MM.1S (cell line): ENCODE data around the gene PLEKHA7.

Source experiments
- DNase-seq: peaks from one replicate; pipeline ENCODE4 v3.0.0-alpha.2; 2015
- H2AFZ ChIP-seq: fragments of 300-600 bp; sonication (generic); 2 replicates; pipeline ENCODE4 v1.6.0; 2016; ENCODE audit warnings: antibody characterized with exemption, low read length
- H3F3A ChIP-seq: fragments of 300-600 bp; sonication (generic); 2 replicates; pipeline ENCODE4 v1.6.1; 2016; ENCODE audit warnings: mild to moderate bottlenecking, antibody characterized with exemption, low read length, moderate library complexity, mixed read lengths; ENCODE audit not compliant: insufficient read depth
- H3K27ac ChIP-seq: fragments of 300-600 bp; sonication (generic); 2 replicates; pipeline ENCODE4 v1.5.1; 2016; ENCODE audit warnings: mild to moderate bottlenecking, low read length
- H3K27me3 ChIP-seq: fragments of 300-600 bp; sonication (generic); replicated peaks from 2 replicates; pipeline ENCODE4 v1.6.0; 2016; ENCODE audit warnings: low read length; ENCODE audit not compliant: insufficient read depth
- H3K36me3 ChIP-seq: fragments of 300-600 bp; sonication (generic); replicated peaks from 2 replicates; pipeline ENCODE4 v1.6.1; 2016; ENCODE audit warnings: mild to moderate bottlenecking, low read length, mixed read lengths; ENCODE audit not compliant: insufficient read depth
- H3K4me1 ChIP-seq: fragments of 300-600 bp; sonication (generic); 2 replicates; pipeline ENCODE4 v1.6.1; 2016; ENCODE audit warnings: low read length, mixed read lengths
- H3K4me2 ChIP-seq: fragments of 300-600 bp; sonication (generic); 2 replicates; pipeline ENCODE4 v1.6.0; 2016; ENCODE audit warnings: low read depth, low read length
- H3K4me3 ChIP-seq: fragments of 300-600 bp; sonication (generic); 2 replicates; pipeline ENCODE4 v1.5.1; 2016; ENCODE audit warnings: low read length, mixed read lengths
- H3K79me2 ChIP-seq: fragments of 300-600 bp; sonication (generic); 2 replicates; pipeline ENCODE4 v1.6.1; 2016; ENCODE audit warnings: mixed run types, low read length, mixed read lengths
- H3K9ac ChIP-seq: fragments of 300-600 bp; sonication (generic); 2 replicates; pipeline ENCODE4 v1.6.1; 2016; ENCODE audit warnings: low read length, mixed read lengths
- H3K9me2 ChIP-seq: fragments of 300-600 bp; sonication (generic); replicated peaks from 2 replicates; pipeline ENCODE4 v1.6.1; 2016; ENCODE audit warnings: mild to moderate bottlenecking, low read length, mixed read lengths; ENCODE audit not compliant: insufficient read depth
- H3K9me3 ChIP-seq: fragments of 300-600 bp; sonication (generic); replicated peaks from 2 replicates; pipeline ENCODE4 v1.6.1; 2016; ENCODE audit warnings: mild to moderate bottlenecking, low read length, mixed read lengths; ENCODE audit not compliant: insufficient read depth
- H4K20me1 ChIP-seq: fragments of 300-600 bp; sonication (generic); 2 replicates; pipeline ENCODE4 v1.6.1; 2016; ENCODE audit warnings: mild to moderate bottlenecking, low read length, moderate library complexity, mixed read lengths; ENCODE audit not compliant: insufficient read depth
- EZH2 ChIP-seq: fragments of 300-600 bp; sonication (generic); optimal IDR thresholded peaks from 2 replicates; pipeline ENCODE3; 2017; ENCODE audit warnings: low read depth, mild to moderate bottlenecking, antibody characterized with exemption, low read length, mixed read lengths
- EZH2phosphoT487 ChIP-seq: fragments of 300-600 bp; sonication (generic); IDR thresholded peaks from 2 replicates; pipeline ENCODE4 v1.6.1; 2018; ENCODE audit warnings: antibody characterized with exemption, low read length
- TF ChIP-seq, protein P1 (sequence below): fragments of 300-600 bp; sonication (generic); IDR thresholded peaks from 2 replicates; pipeline ENCODE4 v1.5.1; 2016; ENCODE audit warnings: antibody characterized with exemption, low read length, mixed read lengths

Gene PLEKHA7

DNA sequence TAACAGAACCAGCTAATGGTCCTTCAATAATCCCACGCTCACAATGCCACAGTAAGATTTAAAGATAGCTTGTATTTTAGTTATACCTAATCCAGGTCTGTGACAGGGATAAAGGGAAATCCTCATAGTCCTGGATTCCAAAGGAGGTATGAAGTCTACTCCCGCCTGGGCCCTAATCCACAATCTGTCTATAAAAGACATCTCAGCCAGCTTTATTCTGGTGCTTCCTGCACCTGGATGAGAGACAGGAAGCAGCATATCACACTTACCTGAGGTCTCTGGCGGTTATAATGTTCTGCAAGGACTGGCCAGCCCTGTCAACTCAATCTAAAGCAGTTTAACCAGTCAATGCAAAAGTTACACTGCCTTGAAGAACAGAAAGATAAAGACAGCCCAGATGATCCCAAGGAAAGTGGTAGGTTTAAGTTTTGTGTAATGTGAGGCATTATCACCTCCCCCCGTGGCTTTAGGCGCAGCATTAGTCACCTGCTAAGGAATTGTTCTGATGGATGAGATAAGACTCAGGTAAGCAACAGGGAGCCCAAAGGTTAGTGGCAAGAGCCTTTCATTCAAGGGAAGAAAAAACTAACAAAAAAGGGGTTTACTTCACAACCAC, 57.6 kb downstream of the PLEKHA7 start:
- H3K4me1 ChIP-seq, result peaks cover 78% of the 10 kb centered on the region
- H3F3A ChIP-seq, result peaks cover 41% of the 10 kb centered on the region
- TF ChIP-seq EZH2phosphoT487 (no peak), EZH2 (no peak)
- TF ChIP-seq, protein P1, sequence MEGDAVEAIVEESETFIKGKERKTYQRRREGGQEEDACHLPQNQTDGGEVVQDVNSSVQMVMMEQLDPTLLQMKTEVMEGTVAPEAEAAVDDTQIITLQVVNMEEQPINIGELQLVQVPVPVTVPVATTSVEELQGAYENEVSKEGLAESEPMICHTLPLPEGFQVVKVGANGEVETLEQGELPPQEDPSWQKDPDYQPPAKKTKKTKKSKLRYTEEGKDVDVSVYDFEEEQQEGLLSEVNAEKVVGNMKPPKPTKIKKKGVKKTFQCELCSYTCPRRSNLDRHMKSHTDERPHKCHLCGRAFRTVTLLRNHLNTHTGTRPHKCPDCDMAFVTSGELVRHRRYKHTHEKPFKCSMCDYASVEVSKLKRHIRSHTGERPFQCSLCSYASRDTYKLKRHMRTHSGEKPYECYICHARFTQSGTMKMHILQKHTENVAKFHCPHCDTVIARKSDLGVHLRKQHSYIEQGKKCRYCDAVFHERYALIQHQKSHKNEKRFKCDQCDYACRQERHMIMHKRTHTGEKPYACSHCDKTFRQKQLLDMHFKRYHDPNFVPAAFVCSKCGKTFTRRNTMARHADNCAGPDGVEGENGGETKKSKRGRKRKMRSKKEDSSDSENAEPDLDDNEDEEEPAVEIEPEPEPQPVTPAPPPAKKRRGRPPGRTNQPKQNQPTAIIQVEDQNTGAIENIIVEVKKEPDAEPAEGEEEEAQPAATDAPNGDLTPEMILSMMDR, result no peak
- peaks cover 67% of the 10 kb centered on the region for H3K79me2 ChIP-seq
- H3K4me2 ChIP-seq, result no peak overlapping the region
- no peaks in the 10 kb centered on the region for H3K27me3 ChIP-seq
- no peak overlapping the region for H2AFZ ChIP-seq
- H3K9me2 ChIP-seq, result no peaks in the 10 kb centered on the region
- no peaks in the 10 kb centered on the region for H4K20me1 ChIP-seq
- no peak overlapping the region for H3K9ac ChIP-seq
- no peaks in the 10 kb centered on the region for H3K9me3 ChIP-seq
- DNase-seq, result no peak
- no peak overlapping the region for H3K27ac ChIP-seq
- no peaks in the 10 kb centered on the region for H3K36me3 ChIP-seq
- H3K4me3 ChIP-seq, result no peak overlapping the region

DNA sequence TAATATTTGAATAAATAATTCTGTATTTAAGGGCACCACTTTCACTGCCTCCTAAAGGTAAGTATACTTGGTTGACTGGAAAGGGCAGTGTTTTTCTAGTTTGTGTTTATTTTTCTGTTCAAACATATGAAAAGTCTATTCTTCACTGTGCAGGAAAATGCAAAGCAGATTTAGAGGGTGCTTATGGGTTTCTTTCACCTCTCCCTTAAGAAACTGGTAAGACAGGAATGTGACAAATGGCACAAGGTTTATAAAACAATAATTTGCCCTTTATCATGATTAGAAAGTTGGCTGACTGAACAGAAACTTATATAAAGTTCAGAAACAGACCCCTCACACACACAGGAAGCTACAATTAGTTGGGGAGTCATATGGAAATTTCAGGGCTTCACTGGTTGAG, 60.6 kb downstream of the PLEKHA7 start:
- no peak overlapping the region for H3K9ac ChIP-seq
- H3K27ac ChIP-seq, result peak overlapping the region; percentile 32; the same call in 1 of the 2 replicates
- H3K4me3 ChIP-seq, result no peak overlapping the region
- no peak for DNase-seq
- TF ChIP-seq EZH2 (no peak), EZH2phosphoT487 (no peak)
- TF ChIP-seq, protein P1, result no peak
- no peaks in the 10 kb centered on the region for H3K9me2 ChIP-seq
- H3K36me3 ChIP-seq, result no peaks in the 10 kb centered on the region
- no peaks in the 10 kb centered on the region for H3K27me3 ChIP-seq
- H3F3A ChIP-seq, result peaks cover 13% of the 10 kb centered on the region
- H3K4me2 ChIP-seq, result no peak overlapping the region
- no peak overlapping the region for H2AFZ ChIP-seq
- H4K20me1 ChIP-seq, result no peaks in the 10 kb centered on the region
- no peaks in the 10 kb centered on the region for H3K9me3 ChIP-seq
- H3K4me1 ChIP-seq, result peaks cover 53% of the 10 kb centered on the region
- H3K79me2 ChIP-seq, result peaks cover 79% of the 10 kb centered on the region

DNA sequence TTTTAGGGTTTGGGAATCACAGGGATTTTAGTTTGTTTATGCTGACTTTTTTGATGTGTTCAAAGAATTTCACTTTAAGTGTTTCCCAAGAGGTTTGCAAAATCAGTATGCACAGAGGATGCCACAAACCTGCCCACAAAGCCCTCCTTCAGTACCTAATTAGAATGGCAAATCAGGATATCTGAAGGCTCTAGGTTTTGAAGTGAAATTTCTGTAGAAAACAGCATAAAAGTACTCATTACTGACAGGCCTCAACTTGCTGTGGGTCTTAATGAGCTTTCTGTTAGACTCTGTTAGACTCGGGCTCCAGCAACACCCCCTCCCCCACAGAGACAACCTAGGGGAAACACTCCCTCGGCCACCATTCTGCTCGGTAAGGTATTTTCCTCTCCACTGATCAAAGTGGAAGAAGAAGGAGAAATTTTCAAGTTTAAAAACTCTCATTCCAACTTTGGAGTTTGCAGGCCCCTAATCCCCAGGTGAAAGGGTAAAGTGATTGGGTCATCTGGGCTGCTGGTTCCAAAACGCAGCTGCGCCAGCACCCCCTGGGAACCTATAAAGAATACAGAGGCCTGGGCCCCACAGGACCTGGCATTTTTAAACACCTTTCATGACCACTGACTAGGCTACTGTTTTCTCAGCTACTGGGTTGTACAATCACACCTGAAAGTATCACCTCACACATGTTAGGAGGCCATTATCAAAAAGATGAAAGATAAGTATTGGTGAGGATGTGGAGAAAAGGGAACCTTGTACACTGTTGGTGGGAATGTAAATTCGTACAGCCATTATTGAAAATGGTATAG, 67.5 kb downstream of the PLEKHA7 start:
- Histone ChIP-seq H3K27me3 (no peaks in the 10 kb centered on the region), H3K79me2 (peaks cover 70% of the 10 kb centered on the region), H3F3A (peaks cover 15% of the 10 kb centered on the region), H3K4me1 (peaks cover 37% of the 10 kb centered on the region), H4K20me1 (no peaks in the 10 kb centered on the region), H3K4me3 (peak overlapping the region; percentile 36; the same call in 1 of the 2 replicates), H2AFZ (peak overlapping the region; percentile 14; the same call in 1 of the 2 replicates), H3K9me2 (no peaks in the 10 kb centered on the region), H3K36me3 (no peaks in the 10 kb centered on the region), H3K9ac (peak overlapping the region; percentile 53), H3K4me2 (peak overlapping the region; percentile 86), H3K9me3 (no peaks in the 10 kb centered on the region), H3K27ac (peak overlapping the region; percentile 86)
- TF ChIP-seq EZH2 (no peak), EZH2phosphoT487 (no peak)
- TF ChIP-seq, protein P1, result no peak
- DNase-seq, result peak; percentile 68
